HCT116 (cell line): Measurements from ENCODE around the gene FANK1. TPM values are rescaled to one million over a fixed set of nuclear protein-coding genes. Genes with fewer than 3 reads are reported as not detected.

Experiments
- ATAC-seq: fragments of 200-7000 bp; cut with Tn5 transposase; 2 replicates; pipeline ENCODE4 v1.9.1; 2020; ENCODE audit warnings: mild to moderate bottlenecking, moderate library complexity
- BruUV-seq: library from RNA; stranded (reverse); fragments of 400-500 nt; replicated peaks from 2 replicates; lab custom pipeline; 2021; lab: Mats Ljungman, UMichigan
- CTCF ChIA-PET: fragments of 300-600 bp; sonication (Branson Sonifier 250); formaldehyde crosslinking; loops from one replicate; lab custom pipeline; 2021; ENCODE audit warnings: antibody characterized with exemption; lab: Charles Lee
- POLR2A ChIA-PET: fragments of 300-600, 350-600 bp; sonication (Branson Sonifier 250); formaldehyde crosslinking; loops from one replicate; lab custom pipeline; 2021; ENCODE audit warnings: antibody characterized with exemption; lab: Charles Lee
- RAD21 ChIA-PET, 2 experiments: fragments of 300-600 bp; sonication (Branson Sonifier 250); formaldehyde crosslinking; loops; one replicate each; lab custom pipeline; 2023; ENCODE audit warnings: low total read pairs in 2 of 2; ENCODE audit not compliant: uncharacterized antibody in 2 of 2, unreplicated experiment in 2 of 2, low non-redundant PET in 1 of 2; lab: Charles Lee
- DNase-seq: peaks from one replicate; pipeline ENCODE4 v3.0.0-alpha.2; 2010; ENCODE audit warnings: low read depth, low spot score
- H2AFZ ChIP-seq: fragments of 200-600 bp; shearing (Covaris generic), sonication (generic); 2 replicates; pipeline ENCODE4 v1.6.1; 2017; ENCODE audit warnings: low read depth, mixed run types, mixed read lengths, antibody characterized with exemption, low read length; ENCODE audit not compliant: poor library complexity, severe bottlenecking
- H3K27ac ChIP-seq: 2 replicates; pipeline ENCODE4 v1.5.1; 2012; ENCODE audit warnings: low read depth, low read length
- H3K27me3 ChIP-seq: fragments of 200-600 bp; sonication (generic); 2 replicates; pipeline ENCODE4 v1.6.1; 2016; ENCODE audit warnings: mixed run types, low read length, mixed read lengths; ENCODE audit not compliant: insufficient read depth
- H3K36me3 ChIP-seq, 2 experiments: fragments of 200-500 bp in 1 of 2; fragments of 200-600 bp in 1 of 2; sonication (Bioruptor generic) in 1 of 2; sonication (generic) in 1 of 2; 2 replicates each; pipeline versions ENCODE4 v1.5.1 to v1.6.1; 2014 to 2016; ENCODE audit warnings: low read length in 2 of 2, inconsistent platforms in 1 of 2, mixed read lengths in 1 of 2, mixed run types in 1 of 2; ENCODE audit not compliant: insufficient read depth in 2 of 2, control insufficient read depth in 1 of 2
- H3K4me1 ChIP-seq, 2 experiments: fragments of 200-600 bp in 1 of 2; sonication (generic) in 1 of 2; 2 replicates each; pipeline versions ENCODE4 v1.5.1 to v1.6.1; 2012 to 2017; ENCODE audit warnings: low read length in 2 of 2, inconsistent platforms in 1 of 2, mild to moderate bottlenecking in 1 of 2, mixed read lengths in 1 of 2, mixed run types in 1 of 2, moderate library complexity in 1 of 2; ENCODE audit not compliant: insufficient read depth in 2 of 2, control insufficient read depth in 1 of 2
- H3K4me2 ChIP-seq: fragments of 200-600 bp; sonication (generic); 2 replicates; pipeline ENCODE4 v1.6.1; 2017; ENCODE audit warnings: mixed run types, low read length, mixed read lengths
- H3K4me3 ChIP-seq, 2 experiments: fragments of 200-600 bp in 1 of 2; sonication (generic) in 1 of 2; replicated peaks in 1 of 2; 2 replicates each; pipeline ENCODE4 v1.5.1; 2011 to 2016; ENCODE audit warnings: low read length in 2 of 2, control low read depth in 1 of 2, low read depth in 1 of 2, mild to moderate bottlenecking in 1 of 2, mixed read lengths in 1 of 2, mixed run types in 1 of 2
- H3K79me2 ChIP-seq: fragments of 200-600 bp; sonication (generic); 2 replicates; pipeline ENCODE4 v1.6.1; 2017; ENCODE audit warnings: mild to moderate bottlenecking, mixed run types, low read length, moderate library complexity, mixed read lengths; ENCODE audit not compliant: insufficient read depth
- H3K9ac ChIP-seq: fragments of 200-600 bp; sonication (generic); 2 replicates; pipeline ENCODE4 v1.6.1; 2016; ENCODE audit warnings: low read length, mixed read lengths
- H3K9me2 ChIP-seq: fragments of 200-600 bp; sonication (generic), shearing (Covaris generic); 2 replicates; pipeline ENCODE4 v1.6.1; 2017; ENCODE audit warnings: mixed run types, mild to moderate bottlenecking, moderate library complexity; ENCODE audit not compliant: insufficient read depth
- H3K9me3 ChIP-seq, 2 experiments: fragments of 200-500 bp in 1 of 2; fragments of 200-600 bp in 1 of 2; sonication (Bioruptor generic) in 1 of 2; sonication (generic) in 1 of 2; 2 replicates each; pipeline ENCODE4 v1.6.1; 2014 to 2017; ENCODE audit warnings: low read length in 2 of 2, mixed read lengths in 2 of 2, inconsistent platforms in 1 of 2, low read depth in 1 of 2, mild to moderate bottlenecking in 1 of 2, mixed run types in 1 of 2, moderate library complexity in 1 of 2; ENCODE audit not compliant: control insufficient read depth in 1 of 2, insufficient read depth in 1 of 2
- H4K20me1 ChIP-seq: fragments of 200-600 bp; sonication (generic), shearing (Covaris generic); 2 replicates; pipeline ENCODE4 v1.6.1; 2017; ENCODE audit warnings: mixed run types, mild to moderate bottlenecking, moderate library complexity; ENCODE audit not compliant: insufficient read depth
- CEBPB ChIP-seq: IDR thresholded peaks from 2 replicates; pipeline ENCODE4 v1.6.1; 2012; ENCODE audit warnings: low read depth
- EGR1 ChIP-seq: IDR thresholded peaks from 2 replicates; pipeline ENCODE4 v1.6.1; 2012; ENCODE audit warnings: low read depth
- ELF1 ChIP-seq: IDR thresholded peaks from 2 replicates; pipeline ENCODE4 v1.6.1; 2012; ENCODE audit warnings: low read depth, borderline replicate concordance
- EZH2phosphoT487 ChIP-seq: fragments of 200-600 bp; IDR thresholded peaks from 2 replicates; pipeline ENCODE4 v1.6.1; 2018; ENCODE audit warnings: antibody characterized with exemption, borderline replicate concordance
- FOSL1 ChIP-seq: IDR thresholded peaks from 2 replicates; pipeline ENCODE4 v1.6.1; 2012; ENCODE audit warnings: low read depth
- JUND ChIP-seq: IDR thresholded peaks from 2 replicates; pipeline ENCODE4 v1.6.1; 2012
- RAD21 ChIP-seq: IDR thresholded peaks from 2 replicates; pipeline ENCODE4 v1.6.1; 2012; ENCODE audit warnings: low read depth, mild to moderate bottlenecking
- SIN3A ChIP-seq: IDR thresholded peaks from 2 replicates; pipeline ENCODE4 v1.6.1; 2012; ENCODE audit warnings: low read depth
- SRF ChIP-seq: IDR thresholded peaks from 2 replicates; pipeline ENCODE4 v1.6.1; 2012; ENCODE audit warnings: low read depth
- YY1 ChIP-seq: IDR thresholded peaks from 2 replicates; pipeline ENCODE4 v1.6.1; 2011; ENCODE audit warnings: low read length, low read depth, moderate library complexity, mild to moderate bottlenecking; ENCODE audit not compliant: insufficient replicate concordance; ENCODE audit errors: extremely low read depth
- ZNF274 ChIP-seq: fragments of 200-500 bp; sonication (Bioruptor generic); IDR thresholded peaks from 2 replicates; pipeline ENCODE4 v1.6.1; 2014; ENCODE audit warnings: mild to moderate bottlenecking, low read depth, low read length, inconsistent platforms
- intact Hi-C: fragments of 100-400 bp; cut with micrococcal nuclease; formaldehyde crosslinking; loops from 2 replicates; pipeline ENCODE4 v1.10.0; 2022
- total RNA-seq: library from RNA; stranded (reverse); gene quantifications from one replicate; pipeline ENCODE4 v1.2.1, GENCODE V29; 2021; ENCODE audit not compliant: unreplicated experiment
- TF ChIP-seq, protein P1 (sequence below): IDR thresholded peaks from 2 replicates; pipeline ENCODE4 v1.6.1; 2012; ENCODE audit warnings: low read depth

Gene FANK1
- total RNA-seq, 1 experiment from 2014 or later: 5.4 TPM

DNA sequence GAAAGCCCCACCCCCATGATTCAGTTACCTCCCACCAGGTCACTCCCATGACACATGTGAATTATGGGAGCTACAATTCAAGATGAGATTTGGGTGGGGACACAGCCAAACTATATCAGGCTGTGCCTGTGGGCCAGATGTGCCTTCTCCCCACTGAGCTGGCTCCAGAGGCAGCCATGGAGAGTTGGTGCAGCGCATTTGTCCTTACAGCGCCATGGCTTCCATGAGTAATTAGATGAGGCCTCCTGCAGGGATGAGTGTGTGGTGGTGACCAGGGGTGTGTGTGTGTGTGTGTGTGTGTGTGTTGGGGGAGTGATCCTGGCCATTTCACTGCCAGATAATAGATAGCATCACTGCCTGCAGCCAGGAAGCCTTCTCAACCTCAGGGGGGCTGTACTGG, 94.6 kb downstream of the FANK1 start:
- intact Hi-C loops: no loop called here
- Histone ChIP-seq H3K4me3 (no peak overlapping the region), H3K27ac (no peak overlapping the region), H3K4me2 (no peak overlapping the region), H3K4me1 (no peaks in the 10 kb centered on the region), H3K9me2 (no peaks in the 10 kb centered on the region), H3K9ac (no peak overlapping the region), H3K79me2 (no peaks in the 10 kb centered on the region), H3K36me3 (no peaks in the 10 kb centered on the region), H3K9me3 (no peaks in the 10 kb centered on the region), H3K27me3 (peaks cover 8% of the 10 kb centered on the region; the same call in 1 of the 2 replicates), H4K20me1 (no peaks in the 10 kb centered on the region), H2AFZ (no peak overlapping the region)
- POLR2A ChIA-PET: no interaction called here
- ATAC-seq (no peak), DNase-seq (no peak)
- CTCF ChIA-PET: no interaction called here
- TF ChIP-seq FOSL1: no peak
- TF ChIP-seq, protein P1, sequence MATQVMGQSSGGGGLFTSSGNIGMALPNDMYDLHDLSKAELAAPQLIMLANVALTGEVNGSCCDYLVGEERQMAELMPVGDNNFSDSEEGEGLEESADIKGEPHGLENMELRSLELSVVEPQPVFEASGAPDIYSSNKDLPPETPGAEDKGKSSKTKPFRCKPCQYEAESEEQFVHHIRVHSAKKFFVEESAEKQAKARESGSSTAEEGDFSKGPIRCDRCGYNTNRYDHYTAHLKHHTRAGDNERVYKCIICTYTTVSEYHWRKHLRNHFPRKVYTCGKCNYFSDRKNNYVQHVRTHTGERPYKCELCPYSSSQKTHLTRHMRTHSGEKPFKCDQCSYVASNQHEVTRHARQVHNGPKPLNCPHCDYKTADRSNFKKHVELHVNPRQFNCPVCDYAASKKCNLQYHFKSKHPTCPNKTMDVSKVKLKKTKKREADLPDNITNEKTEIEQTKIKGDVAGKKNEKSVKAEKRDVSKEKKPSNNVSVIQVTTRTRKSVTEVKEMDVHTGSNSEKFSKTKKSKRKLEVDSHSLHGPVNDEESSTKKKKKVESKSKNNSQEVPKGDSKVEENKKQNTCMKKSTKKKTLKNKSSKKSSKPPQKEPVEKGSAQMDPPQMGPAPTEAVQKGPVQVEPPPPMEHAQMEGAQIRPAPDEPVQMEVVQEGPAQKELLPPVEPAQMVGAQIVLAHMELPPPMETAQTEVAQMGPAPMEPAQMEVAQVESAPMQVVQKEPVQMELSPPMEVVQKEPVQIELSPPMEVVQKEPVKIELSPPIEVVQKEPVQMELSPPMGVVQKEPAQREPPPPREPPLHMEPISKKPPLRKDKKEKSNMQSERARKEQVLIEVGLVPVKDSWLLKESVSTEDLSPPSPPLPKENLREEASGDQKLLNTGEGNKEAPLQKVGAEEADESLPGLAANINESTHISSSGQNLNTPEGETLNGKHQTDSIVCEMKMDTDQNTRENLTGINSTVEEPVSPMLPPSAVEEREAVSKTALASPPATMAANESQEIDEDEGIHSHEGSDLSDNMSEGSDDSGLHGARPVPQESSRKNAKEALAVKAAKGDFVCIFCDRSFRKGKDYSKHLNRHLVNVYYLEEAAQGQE: no peak
- TF ChIP-seq ZNF274: no peak
- no peak for TF ChIP-seq SIN3A
- no peak for TF ChIP-seq RAD21
- no peak for TF ChIP-seq ELF1
- TF ChIP-seq JUND: no peak
- no peak for TF ChIP-seq YY1
- TF ChIP-seq EZH2phosphoT487: no peak
- no peak for TF ChIP-seq CEBPB
- TF ChIP-seq EGR1: no peak
- TF ChIP-seq SRF: no peak
- BruUV-seq: no TSS peak
- RAD21 ChIA-PET: no interaction called here
